Activated B cell treated with CpG ODN at 0.5 μM for 24 hours (primary cell): ENCODE results near the gene SLC26A4. TPM values are rescaled to one million over a fixed set of nuclear protein-coding genes. Genes with fewer than 3 reads are reported as not detected.

Experiments used
- ATAC-seq: fragments of 200-7000 bp; cut with Tn5 transposase; one replicate; pipeline ENCODE4 v1.10.0; 2021; ENCODE audit warnings: low read depth, mild to moderate bottlenecking, moderate library complexity
- CTCF ChIA-PET: fragments of 350-600 bp; sonication (Branson Sonifier 250); formaldehyde crosslinking; loops from one replicate; lab custom pipeline; 2021; ENCODE audit warnings: antibody characterized with exemption; lab: Charles Lee
- POLR2A ChIA-PET: fragments of 350-600 bp; sonication (Branson Sonifier 250); formaldehyde crosslinking; loops from one replicate; lab custom pipeline; 2021; ENCODE audit warnings: antibody characterized with exemption; lab: Charles Lee
- DNase-seq: peaks from one replicate; pipeline ENCODE4 v3.0.0; 2022
- H3K27ac Mint-ChIP-seq: one replicate; pipeline ENCODE4 v1.8.0; 2020; ENCODE audit warnings: mixed read lengths
- H3K27me3 Mint-ChIP-seq: one replicate; pipeline ENCODE4 v1.8.0; 2021; ENCODE audit warnings: mixed read lengths
- H3K36me3 Mint-ChIP-seq: one replicate; pipeline ENCODE4 v1.8.0; 2021; ENCODE audit warnings: low read depth, mixed read lengths
- H3K4me1 Mint-ChIP-seq: one replicate; pipeline ENCODE4 v1.8.0; 2021; ENCODE audit warnings: mixed read lengths
- H3K4me3 Mint-ChIP-seq: one replicate; pipeline ENCODE4 v1.8.0; 2020; ENCODE audit warnings: mild to moderate bottlenecking, mixed read lengths
- H3K9me3 Mint-ChIP-seq: one replicate; pipeline ENCODE4 v1.8.0; 2020; ENCODE audit warnings: mixed read lengths
- CTCF ChIP-seq: fragments of 200-600 bp; IDR thresholded peaks from one replicate; pipeline ENCODE4 v1.8.0; 2022; ENCODE audit warnings: antibody characterized with exemption, mild to moderate bottlenecking
- intact Hi-C: fragments of 100-400 bp; cut with micrococcal nuclease; formaldehyde crosslinking; loops from one replicate; pipeline ENCODE4 v1.15.1; 2024
- total RNA-seq: library from RNA; stranded (reverse); gene quantifications from 2 replicates; pipeline ENCODE4 v1.2.3, GENCODE V29; 2022

Gene SLC26A4
- total RNA-seq, 1 donor from 2014 or later, result 0.13 TPM

- ChIA-PET POLR2A (no interaction called here), CTCF (no interaction called here)
- Mint-ChIP-seq H3K4me3 (no peak overlapping the region), H3K9me3 (peaks cover 3% of the 10 kb centered on the region), H3K27ac (no peak overlapping the region), H3K4me1 (peaks cover 48% of the 10 kb centered on the region), H3K36me3 (peaks cover 4% of the 10 kb centered on the region), H3K27me3 (no peaks in the 10 kb centered on the region)
- no peak for TF ChIP-seq CTCF
- intact Hi-C loops, result no loop called here
- DNase-seq (no peak), ATAC-seq (no peak)
Observed at GRCh38 chr7:107642501-107642900, 18.1 kb upstream of the SLC26A4 start.

- ChIA-PET CTCF (no interaction called here), POLR2A (interaction anchor here (0.6 kb wide), 1 partner anchor 42 kb away, joined by 3 read pairs; no protein-coding TSS in a partner anchor)
- H3K27me3 Mint-ChIP-seq, result no peaks in the 10 kb centered on the region
- H3K36me3 Mint-ChIP-seq, result peaks cover 2% of the 10 kb centered on the region
- H3K9me3 Mint-ChIP-seq, result no peaks in the 10 kb centered on the region
- TF ChIP-seq CTCF, result no peak
- intact Hi-C loops, result no loop called here
- DNase-seq (no peak), ATAC-seq (no peak)
- peak overlapping the region; percentile 24 for H3K27ac Mint-ChIP-seq
- peaks cover 39% of the 10 kb centered on the region for H3K4me1 Mint-ChIP-seq
- H3K4me3 Mint-ChIP-seq, result no peak overlapping the region
Observed at GRCh38 chr7:107643407-107643806, 17.2 kb upstream of the SLC26A4 start.

GRCh38 chr7:107643938-107644308 lies 16.7 kb upstream of the SLC26A4 start:
- ChIA-PET CTCF (no interaction called here), POLR2A (no interaction called here)
- no peak for TF ChIP-seq CTCF
- no peak for DNase-seq
- peaks cover 33% of the 10 kb centered on the region for H3K4me1 Mint-ChIP-seq
- H3K27ac Mint-ChIP-seq, result peak overlapping the region; percentile 24
- no peaks in the 10 kb centered on the region for H3K36me3 Mint-ChIP-seq
- intact Hi-C loops, result loop anchor here (1.0 kb wide), 1 partner anchor 15 kb away; no protein-coding TSS in a partner anchor
- H3K27me3 Mint-ChIP-seq, result no peaks in the 10 kb centered on the region
- no peak for ATAC-seq
- no peaks in the 10 kb centered on the region for H3K9me3 Mint-ChIP-seq
- no peak overlapping the region for H3K4me3 Mint-ChIP-seq

GRCh38 chr7:107644309-107644974 lies 16.2 kb upstream of the SLC26A4 start:
- H3K9me3 Mint-ChIP-seq, result no peaks in the 10 kb centered on the region
- H3K4me1 Mint-ChIP-seq, result peaks cover 28% of the 10 kb centered on the region
- H3K4me3 Mint-ChIP-seq, result no peak overlapping the region
- H3K27me3 Mint-ChIP-seq, result no peaks in the 10 kb centered on the region
- intact Hi-C loops, result loop anchor here (1.0 kb wide), 1 partner anchor 15 kb away; no protein-coding TSS in a partner anchor
- ATAC-seq, result no peak
- POLR2A ChIA-PET, result no interaction called here
- no peaks in the 10 kb centered on the region for H3K36me3 Mint-ChIP-seq
- DNase-seq, result no peak
- no peak for TF ChIP-seq CTCF
- no peak overlapping the region for H3K27ac Mint-ChIP-seq
- CTCF ChIA-PET, result no interaction called here

GRCh38 chr7:107652642-107653041 lies 8.0 kb upstream of the SLC26A4 start:
- TF ChIP-seq CTCF, result no peak
- Mint-ChIP-seq H3K4me1 (no peaks in the 10 kb centered on the region), H3K9me3 (no peaks in the 10 kb centered on the region), H3K36me3 (no peaks in the 10 kb centered on the region), H3K27me3 (no peaks in the 10 kb centered on the region), H3K4me3 (no peak overlapping the region), H3K27ac (no peak overlapping the region)
- intact Hi-C loops, result no loop called here
- ChIA-PET POLR2A (no interaction called here), CTCF (no interaction called here)
- ATAC-seq, result no peak
- no peak for DNase-seq
